ENCODE results near the gene CDKAL1.

CDKAL1 gene

GRCh38 chr6:20806669-20807068 is 272.4 kb downstream of the CDKAL1 start:
- Histone ChIP-seq H3K4me3 (ENCODE audit: severe bottlenecking) (no peak overlapping the region), H3K9me3 (ENCODE audit: severe bottlenecking) (no peaks in the 10 kb centered on the region), H3K4me1 (ENCODE audit: insufficient read depth, poor library complexity, severe bottlenecking) (peaks cover 14% of the 10 kb centered on the region), H3K27ac (ENCODE audit: poor library complexity, severe bottlenecking) (no peak overlapping the region), H3K27me3 (ENCODE audit: insufficient read depth, poor library complexity, severe bottlenecking) (no peaks in the 10 kb centered on the region), H3K36me3 (ENCODE audit: low read depth) (no peaks in the 10 kb centered on the region)
- ATAC-seq (ENCODE audit: low read depth): no peak
- no peak for DNase-seq (ENCODE audit: low spot score)
- no peak for TF ChIP-seq CTCF (IDR thresholded peaks at IDR 0.05; ENCODE audit: poor library complexity, severe bottlenecking)

- no peaks in the 10 kb centered on the region for H3K27me3 ChIP-seq (ENCODE audit: insufficient read depth, poor library complexity, severe bottlenecking)
- ATAC-seq (ENCODE audit: low read depth) (no peak), DNase-seq (ENCODE audit: low spot score) (no peak)
- H3K9me3 ChIP-seq (ENCODE audit: severe bottlenecking): peaks cover under 1% of the 10 kb centered on the region
- no peak overlapping the region for H3K27ac ChIP-seq (ENCODE audit: poor library complexity, severe bottlenecking)
- TF ChIP-seq CTCF (IDR thresholded peaks at IDR 0.05; ENCODE audit: poor library complexity, severe bottlenecking): no peak
- H3K4me3 ChIP-seq (ENCODE audit: severe bottlenecking): no peak overlapping the region
- peaks cover 18% of the 10 kb centered on the region for H3K4me1 ChIP-seq (ENCODE audit: insufficient read depth, poor library complexity, severe bottlenecking)
- H3K36me3 ChIP-seq (ENCODE audit: low read depth): no peaks in the 10 kb centered on the region
Measured at GRCh38 chr6:20808439-20808838, 274.2 kb downstream of the CDKAL1 start.

GRCh38 chr6:20808924-20809323 is 274.7 kb downstream of the CDKAL1 start:
- no peak for TF ChIP-seq CTCF (IDR thresholded peaks at IDR 0.05; ENCODE audit: poor library complexity, severe bottlenecking)
- H3K4me1 ChIP-seq (ENCODE audit: insufficient read depth, poor library complexity, severe bottlenecking): peaks cover 18% of the 10 kb centered on the region
- DNase-seq (ENCODE audit: low spot score): no peak
- H3K4me3 ChIP-seq (ENCODE audit: severe bottlenecking): no peak overlapping the region
- no peaks in the 10 kb centered on the region for H3K27me3 ChIP-seq (ENCODE audit: insufficient read depth, poor library complexity, severe bottlenecking)
- no peaks in the 10 kb centered on the region for H3K36me3 ChIP-seq (ENCODE audit: low read depth)
- peaks cover 2% of the 10 kb centered on the region for H3K9me3 ChIP-seq (ENCODE audit: severe bottlenecking)
- no peak for ATAC-seq (ENCODE audit: low read depth)
- no peak overlapping the region for H3K27ac ChIP-seq (ENCODE audit: poor library complexity, severe bottlenecking)

- H3K4me1 ChIP-seq (ENCODE audit: insufficient read depth, poor library complexity, severe bottlenecking): peaks cover 18% of the 10 kb centered on the region
- no peaks in the 10 kb centered on the region for H3K27me3 ChIP-seq (ENCODE audit: insufficient read depth, poor library complexity, severe bottlenecking)
- ATAC-seq (ENCODE audit: low read depth) (no peak), DNase-seq (ENCODE audit: low spot score) (no peak)
- H3K4me3 ChIP-seq (ENCODE audit: severe bottlenecking): no peak overlapping the region
- no peaks in the 10 kb centered on the region for H3K36me3 ChIP-seq (ENCODE audit: low read depth)
- H3K9me3 ChIP-seq (ENCODE audit: severe bottlenecking): peaks cover 2% of the 10 kb centered on the region
- peak overlapping the region; percentile 89 for H3K27ac ChIP-seq (ENCODE audit: poor library complexity, severe bottlenecking)
- no peak for TF ChIP-seq CTCF (IDR thresholded peaks at IDR 0.05; ENCODE audit: poor library complexity, severe bottlenecking)
Measured at GRCh38 chr6:20810727-20811108, 276.5 kb downstream of the CDKAL1 start.

GRCh38 chr6:20811109-20811761 is 277.0 kb downstream of the CDKAL1 start:
- Histone ChIP-seq H3K9me3 (ENCODE audit: severe bottlenecking) (peaks cover 2% of the 10 kb centered on the region), H3K4me3 (ENCODE audit: severe bottlenecking) (no peak overlapping the region), H3K36me3 (ENCODE audit: low read depth) (no peaks in the 10 kb centered on the region), H3K27me3 (ENCODE audit: insufficient read depth, poor library complexity, severe bottlenecking) (no peaks in the 10 kb centered on the region), H3K4me1 (ENCODE audit: insufficient read depth, poor library complexity, severe bottlenecking) (peaks cover 18% of the 10 kb centered on the region), H3K27ac (ENCODE audit: poor library complexity, severe bottlenecking) (peak overlapping the region; percentile 89)
- DNase-seq (ENCODE audit: low spot score) (peak; percentile 57), ATAC-seq (ENCODE audit: low read depth) (peak; percentile 99)
- no peak for TF ChIP-seq CTCF (IDR thresholded peaks at IDR 0.05; ENCODE audit: poor library complexity, severe bottlenecking)
